Stimulated activated CD4-positive, alpha-beta T cell treated with anti-CD3 and anti-CD28 coated beads, TNF-alpha, amount 100 ng/mL, for 1 hour (primary cell): ENCODE results near the gene DLG2.
"Not testable (repeated sequence)": the region's sequence is repeated elsewhere in the genome, so short reads cannot be mapped to it uniquely, and the experiment has no call there.

Experiments
- DNase-seq, 3 donors: peaks; one replicate each; pipeline ENCODE4 v3.0.0-alpha.2; 2020; ENCODE audit warnings: low read depth in 3 of 3, low spot score in 1 of 3

The DLG2 gene

GRCh38 chr11:85238906-85239305 lies 388.2 kb downstream of the DLG2 start:
- no peak for DNase-seq

- not testable (repeated sequence) for DNase-seq
These were observed 389.1 kb downstream of the DLG2 start for GRCh38 chr11:85238038-85238437.

- DNase-seq, result no peak
These were observed 390.9 kb downstream of the DLG2 start for GRCh38 chr11:85236211-85236610.

GRCh38 chr11:85232559-85232958 lies 394.6 kb downstream of the DLG2 start:
- DNase-seq, result no peak

- no peak for DNase-seq
These were observed 395.6 kb downstream of the DLG2 start for GRCh38 chr11:85231588-85231987.

GRCh38 chr11:85229723-85230122 lies 397.4 kb downstream of the DLG2 start:
- not testable (repeated sequence) for DNase-seq

- no peak for DNase-seq
These were observed 430.2 kb downstream of the DLG2 start for GRCh38 chr11:85196968-85197367.

- no peak for DNase-seq
These were observed 431.2 kb downstream of the DLG2 start for GRCh38 chr11:85195934-85196333.

- no peak for DNase-seq
These were observed 439.2 kb downstream of the DLG2 start for GRCh38 chr11:85187992-85188391.

- DNase-seq, result no peak
These were observed 442.4 kb downstream of the DLG2 start for GRCh38 chr11:85184721-85185120.

- DNase-seq, result no peak
These were observed 444.4 kb downstream of the DLG2 start for GRCh38 chr11:85182441-85183387.

GRCh38 chr11:85180528-85180927 lies 446.6 kb downstream of the DLG2 start:
- no peak for DNase-seq

GRCh38 chr11:85171648-85172257 lies 455.4 kb downstream of the DLG2 start:
- no peak for DNase-seq

GRCh38 chr11:85170184-85170583 lies 457.0 kb downstream of the DLG2 start:
- DNase-seq, result no peak

GRCh38 chr11:85167471-85167870 lies 459.7 kb downstream of the DLG2 start:
- DNase-seq, result no peak

GRCh38 chr11:85167038-85167437 lies 460.1 kb downstream of the DLG2 start:
- no peak for DNase-seq

- DNase-seq, result no peak
These were observed 461.3 kb downstream of the DLG2 start for GRCh38 chr11:85165819-85166218.

- DNase-seq, result no peak
These were observed 462.4 kb downstream of the DLG2 start for GRCh38 chr11:85164743-85165142.

- DNase-seq, result no peak
These were observed 472.9 kb downstream of the DLG2 start for GRCh38 chr11:85154294-85154693.

GRCh38 chr11:85137597-85137996 lies 489.5 kb downstream of the DLG2 start:
- no peak for DNase-seq

GRCh38 chr11:85133636-85134035 lies 493.5 kb downstream of the DLG2 start:
- DNase-seq, result no peak

GRCh38 chr11:85132851-85133585 lies 494.1 kb downstream of the DLG2 start:
- DNase-seq, result no peak
